NCI-H1417 treated with DMSO at 0.1 percent for 48 hours (cell line): ENCODE results near the gene CIB2.
A peak's percentile ranks its signal among the peaks of the same experiment; 100 is the strongest.

Experiments used
- DNase-seq: peaks from one replicate; lab custom pipeline; 2025; lab: John Stamatoyannopoulos, UW

The CIB2 gene

GRCh38 chr15:78083687-78084448 is 47.4 kb downstream of the CIB2 start:
- no peak for DNase-seq

- no peak for DNase-seq
Measured at GRCh38 chr15:78083186-78083585, 48.1 kb downstream of the CIB2 start.

- DNase-seq, result no peak
Measured at GRCh38 chr15:78082743-78083110, 48.5 kb downstream of the CIB2 start.

- no peak for DNase-seq
Measured at GRCh38 chr15:78082106-78082742, 49.0 kb downstream of the CIB2 start.

GRCh38 chr15:78080088-78080460 is 51.2 kb downstream of the CIB2 start:
- no peak for DNase-seq

GRCh38 chr15:78079298-78080087 is 51.8 kb downstream of the CIB2 start:
- no peak for DNase-seq

- DNase-seq, result no peak
Measured at GRCh38 chr15:78077871-78078210, 53.4 kb downstream of the CIB2 start.

- peak; percentile 20 for DNase-seq
Measured at GRCh38 chr15:78077053-78077870, 54.0 kb downstream of the CIB2 start, which contains the start of gene TBC1D2B. TBC1D2B (minus strand) TSS chr15:78077711; CDS start chr15:78077652, 59 bp downstream.

- no peak for DNase-seq
Measured at GRCh38 chr15:78076231-78077052, 54.8 kb downstream of the CIB2 start.

- no peak for DNase-seq
Measured at GRCh38 chr15:78075490-78076230, 55.6 kb downstream of the CIB2 start.

- no peak for DNase-seq
Measured at GRCh38 chr15:78073046-78073787, 58.0 kb downstream of the CIB2 start.

- DNase-seq, result no peak
Measured at GRCh38 chr15:78072080-78072892, 59.0 kb downstream of the CIB2 start.

- DNase-seq, result no peak
Measured at GRCh38 chr15:78071383-78071782, 59.9 kb downstream of the CIB2 start.

- no peak for DNase-seq
Measured at GRCh38 chr15:78070049-78070700, 61.1 kb downstream of the CIB2 start.

- DNase-seq, result no peak
Measured at GRCh38 chr15:78069462-78070029, 61.7 kb downstream of the CIB2 start.

GRCh38 chr15:78069052-78069414 is 62.2 kb downstream of the CIB2 start:
- DNase-seq, result no peak

GRCh38 chr15:78067328-78068228 is 63.7 kb downstream of the CIB2 start:
- DNase-seq, result no peak
